Activated CD4-positive, CD25-positive, alpha-beta regulatory T cell treated with anti-CD3 and anti-CD28 coated beads, Interleukin-2, amount 50 U/mL, for 24 hours (primary cell): ENCODE measurements around the gene SAXO2.
"Not testable (repeated sequence)": the region's sequence is repeated elsewhere in the genome, so short reads cannot be mapped to it uniquely, and the experiment has no call there.

Experiments
- ATAC-seq, 2 donors: fragments of 150-1000 bp; cut with Tn5 transposase; one replicate each; pipeline ENCODE4 v1.10.0; 2021; ENCODE audit warnings: mild to moderate bottlenecking in 1 of 2, moderate library complexity in 1 of 2

Gene SAXO2

GRCh38 chr15:82262422-82263026 lies at the start of gene SAXO2, which contains the start of gene EFL1:
SAXO2 (plus strand) TSS chr15:82262818; CDS start chr15:82262880, 62 bp downstream.
EFL1 (minus strand) TSS chr15:82262734; CDS start chr15:82261778, 956 bp downstream.
- ATAC-seq, result peak; percentile 97 to 98

GRCh38 chr15:82216092-82216491 lies 46.5 kb upstream of the SAXO2 start:
- not testable (repeated sequence) for ATAC-seq

GRCh38 chr15:82221535-82221934 lies 41.1 kb upstream of the SAXO2 start:
- not testable (repeated sequence) for ATAC-seq

GRCh38 chr15:82228750-82229149 lies 33.9 kb upstream of the SAXO2 start:
- no peak for ATAC-seq

- ATAC-seq, result no peak
Observed at GRCh38 chr15:82231233-82231632, 31.4 kb upstream of the SAXO2 start.

- no peak for ATAC-seq
Observed at GRCh38 chr15:82231842-82232241, 30.8 kb upstream of the SAXO2 start.

- not testable (repeated sequence) for ATAC-seq
Observed at GRCh38 chr15:82237944-82238534, 24.6 kb upstream of the SAXO2 start.

GRCh38 chr15:82239685-82240391 lies 22.8 kb upstream of the SAXO2 start:
- no peak for ATAC-seq

GRCh38 chr15:82241836-82242499 lies 20.6 kb upstream of the SAXO2 start:
- not testable (repeated sequence) for ATAC-seq

- not testable (repeated sequence) for ATAC-seq
Observed at GRCh38 chr15:82243644-82244043, 19.0 kb upstream of the SAXO2 start.

- not testable (repeated sequence) for ATAC-seq
Observed at GRCh38 chr15:82245956-82246355, 16.7 kb upstream of the SAXO2 start.

- ATAC-seq, result not testable (repeated sequence)
Observed at GRCh38 chr15:82248261-82248660, 14.4 kb upstream of the SAXO2 start.

- peak; percentile 15 to 30 for ATAC-seq
Observed at GRCh38 chr15:82261566-82262421, 824 bp upstream of the SAXO2 start.

- no peak for ATAC-seq
Observed at GRCh38 chr15:82263350-82263749, 732 bp downstream of the SAXO2 start.

- ATAC-seq, result not testable (repeated sequence)
Observed at GRCh38 chr15:82267137-82267536, 4.5 kb downstream of the SAXO2 start.

GRCh38 chr15:82268454-82268853 lies 5.8 kb downstream of the SAXO2 start:
- ATAC-seq, result not testable (repeated sequence)

GRCh38 chr15:82272154-82272553 lies 9.5 kb downstream of the SAXO2 start:
- ATAC-seq, result no peak

- no peak for ATAC-seq
Observed at GRCh38 chr15:82275410-82275809, 12.8 kb downstream of the SAXO2 start.

GRCh38 chr15:82281276-82281675 lies 18.7 kb downstream of the SAXO2 start:
- not testable (repeated sequence) for ATAC-seq

- ATAC-seq, result not testable (repeated sequence)
Observed at GRCh38 chr15:82282386-82282785, 19.8 kb downstream of the SAXO2 start.

- ATAC-seq, result not testable (repeated sequence)
Observed at GRCh38 chr15:82284381-82284780, 21.8 kb downstream of the SAXO2 start.

- ATAC-seq, result peak; percentile 63 to 80
Observed at GRCh38 chr15:82286475-82286874, 23.9 kb downstream of the SAXO2 start.
